Endodermal cell (in vitro differentiated cells): ENCODE data around the gene PACS1. TPM values are rescaled to one million over a fixed set of nuclear protein-coding genes. Genes with fewer than 3 reads are reported as not detected.

ENCODE experiments used
- DNase-seq: peaks from one replicate; pipeline ENCODE4 v3.0.0-alpha.2; 2017
- H3K27ac ChIP-seq: 2 replicates; pipeline ENCODE4 v1.5.1; 2013; ENCODE audit warnings: mild to moderate bottlenecking, low read depth, low read length, moderate library complexity
- H3K27me3 ChIP-seq: 2 replicates; pipeline ENCODE4 v1.6.1; 2013; ENCODE audit warnings: mild to moderate bottlenecking, low read length, moderate library complexity; ENCODE audit not compliant: insufficient read depth, control insufficient read depth, poor library complexity, severe bottlenecking
- H3K36me3 ChIP-seq: 2 replicates; pipeline ENCODE4 v1.7.0; 2013; ENCODE audit warnings: mild to moderate bottlenecking, low read length, moderate library complexity; ENCODE audit not compliant: control insufficient read depth, insufficient read depth
- H3K4me1 ChIP-seq: one replicate; pipeline ENCODE4 v1.7.0; 2013; ENCODE audit warnings: low read length; ENCODE audit not compliant: control insufficient read depth, insufficient read depth
- H3K4me3 ChIP-seq: 2 replicates; pipeline ENCODE4 v1.5.1; 2013; ENCODE audit warnings: mild to moderate bottlenecking, low read length, moderate library complexity
- H3K9ac ChIP-seq: 2 replicates; pipeline ENCODE4 v1.6.1; 2013; ENCODE audit warnings: mild to moderate bottlenecking, low read length, moderate library complexity; ENCODE audit not compliant: poor library complexity, severe bottlenecking; ENCODE audit errors: extremely low read depth
- H3K9me3 ChIP-seq: 2 replicates; pipeline ENCODE4 v1.6.1; 2013; ENCODE audit warnings: mild to moderate bottlenecking, low read length, moderate library complexity; ENCODE audit not compliant: control insufficient read depth
- H3K27ac Mint-ChIP-seq: 2 replicates; pipeline ENCODE4 v1.8.0; 2020; ENCODE audit warnings: mixed read lengths
- H3K27me3 Mint-ChIP-seq: 2 replicates; pipeline ENCODE4 v1.8.0; 2021; ENCODE audit warnings: mild to moderate bottlenecking, mixed read lengths; ENCODE audit not compliant: insufficient read depth
- H3K36me3 Mint-ChIP-seq: 2 replicates; pipeline ENCODE4 v1.8.0; 2020; ENCODE audit warnings: low read depth, mixed read lengths
- H3K4me1 Mint-ChIP-seq: 2 replicates; pipeline ENCODE4 v1.8.0; 2020; ENCODE audit warnings: mixed read lengths
- H3K4me3 Mint-ChIP-seq: 2 replicates; pipeline ENCODE4 v1.8.0; 2020; ENCODE audit warnings: mild to moderate bottlenecking, moderate library complexity, mixed read lengths
- H3K9me3 Mint-ChIP-seq: 2 replicates; pipeline ENCODE4 v1.8.0; 2020; ENCODE audit warnings: mild to moderate bottlenecking, mixed read lengths
- WGBS, 2 experiments: methylation state at CpG; one replicate each; pipeline versions ENCODE4 v1.1.5 to v1.1.7; 2013; ENCODE audit warnings: missing lambda C conversion rate in 2 of 2, mixed read lengths in 1 of 2; ENCODE audit not compliant: insufficient coverage in 1 of 2, insufficient read length in 1 of 2; 5-methylcytosine and 5-hydroxymethylcytosine counted together
- total RNA-seq, 2 donors: library from RNA; stranded (reverse); fragmentation: NEBNext Ultra II Directional in 1 of 2; extraction: Animal tissue kit (Norgen Biotek cat#: 25700) in 1 of 2; gene quantifications; 2 replicates in 1 of 2; 3 replicates in 1 of 2; pipeline ENCODE4 v1.2.1, GENCODE V29; 2021
- TF ChIP-seq, protein P1 (sequence below): fragments of 200-600 bp; sonication (generic); conservative IDR thresholded peaks from 2 replicates; pipeline ENCODE4 v1.5.0; 2021; ENCODE audit warnings: antibody characterized with exemption, mild to moderate bottlenecking

PACS1 gene
- total RNA-seq, 2 donors from 2014 or later: 67.0 to 67.1 TPM

DNA sequence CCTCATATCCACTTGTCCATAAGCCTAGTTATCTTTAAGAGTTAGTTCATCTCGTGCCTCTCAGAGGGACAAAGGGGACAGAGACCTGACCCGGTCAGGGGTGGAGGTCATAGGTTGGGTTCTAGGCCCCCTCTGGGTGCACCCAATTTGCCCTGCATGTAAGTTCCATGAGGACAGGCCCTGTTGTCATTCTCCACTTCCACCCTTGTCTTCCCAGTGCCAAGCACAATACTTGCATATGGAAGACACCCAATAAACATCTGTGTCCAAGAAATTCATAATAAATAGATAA, 220.2 kb downstream of the PACS1 start:
- Histone ChIP-seq H3K27me3 (peaks cover 46% of the 10 kb centered on the region), H3K9me3 (no peaks in the 10 kb centered on the region), H3K4me3 (no peak overlapping the region), H3K36me3 (peaks cover 14% of the 10 kb centered on the region), H3K27ac (no peak overlapping the region), H3K9ac (no peak overlapping the region), H3K4me1 (no peaks in the 10 kb centered on the region)
- 80 to 81% methylated on average over 1 to 2 of the region's 2 CpGs for WGBS, 2 experiments
- DNase-seq: no peak
- no peak overlapping the region for H3K27ac Mint-ChIP-seq
- peaks cover 2% of the 10 kb centered on the region for H3K36me3 Mint-ChIP-seq
- peaks cover 6% of the 10 kb centered on the region for H3K4me1 Mint-ChIP-seq
- H3K27me3 Mint-ChIP-seq: peaks cover 45% of the 10 kb centered on the region
- peak overlapping the region; percentile 75 for H3K4me3 Mint-ChIP-seq
- no peaks in the 10 kb centered on the region for H3K9me3 Mint-ChIP-seq
- TF ChIP-seq, protein P1, sequence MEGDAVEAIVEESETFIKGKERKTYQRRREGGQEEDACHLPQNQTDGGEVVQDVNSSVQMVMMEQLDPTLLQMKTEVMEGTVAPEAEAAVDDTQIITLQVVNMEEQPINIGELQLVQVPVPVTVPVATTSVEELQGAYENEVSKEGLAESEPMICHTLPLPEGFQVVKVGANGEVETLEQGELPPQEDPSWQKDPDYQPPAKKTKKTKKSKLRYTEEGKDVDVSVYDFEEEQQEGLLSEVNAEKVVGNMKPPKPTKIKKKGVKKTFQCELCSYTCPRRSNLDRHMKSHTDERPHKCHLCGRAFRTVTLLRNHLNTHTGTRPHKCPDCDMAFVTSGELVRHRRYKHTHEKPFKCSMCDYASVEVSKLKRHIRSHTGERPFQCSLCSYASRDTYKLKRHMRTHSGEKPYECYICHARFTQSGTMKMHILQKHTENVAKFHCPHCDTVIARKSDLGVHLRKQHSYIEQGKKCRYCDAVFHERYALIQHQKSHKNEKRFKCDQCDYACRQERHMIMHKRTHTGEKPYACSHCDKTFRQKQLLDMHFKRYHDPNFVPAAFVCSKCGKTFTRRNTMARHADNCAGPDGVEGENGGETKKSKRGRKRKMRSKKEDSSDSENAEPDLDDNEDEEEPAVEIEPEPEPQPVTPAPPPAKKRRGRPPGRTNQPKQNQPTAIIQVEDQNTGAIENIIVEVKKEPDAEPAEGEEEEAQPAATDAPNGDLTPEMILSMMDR: no peak

DNA sequence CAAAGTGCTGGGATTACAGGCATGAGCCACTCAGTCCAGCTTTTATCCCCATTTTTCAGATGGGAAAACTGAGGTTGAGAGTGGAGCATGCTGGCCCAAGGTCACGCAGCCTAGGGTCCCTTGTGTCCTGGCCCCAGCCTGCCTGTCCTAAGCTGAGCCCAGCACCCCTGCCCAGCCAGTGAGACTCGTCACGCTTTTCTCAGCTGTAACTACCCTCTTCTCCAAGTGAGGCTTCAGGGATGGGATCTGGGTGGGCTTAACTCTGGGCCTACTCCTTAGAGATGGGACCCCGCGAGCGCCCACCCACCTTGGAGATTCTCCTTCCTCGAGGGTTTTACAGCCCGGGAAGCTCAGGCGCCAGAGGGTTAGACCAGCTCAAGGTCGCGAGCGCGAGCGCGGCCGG, 221.2 kb downstream of the PACS1 start:
- WGBS, 2 experiments: 24 to 31% methylated on average over 9 to 16 of the region's 16 CpGs
- H3K36me3 Mint-ChIP-seq: no peaks in the 10 kb centered on the region
- Histone ChIP-seq H3K27me3 (peaks cover 46% of the 10 kb centered on the region), H3K9ac (no peak overlapping the region), H3K4me1 (no peaks in the 10 kb centered on the region), H3K9me3 (no peaks in the 10 kb centered on the region), H3K4me3 (peak overlapping the region; percentile 47), H3K27ac (no peak overlapping the region), H3K36me3 (peaks cover 9% of the 10 kb centered on the region)
- TF ChIP-seq, protein P1: no peak
- no peaks in the 10 kb centered on the region for H3K9me3 Mint-ChIP-seq
- peaks cover 50% of the 10 kb centered on the region for H3K27me3 Mint-ChIP-seq
- H3K4me3 Mint-ChIP-seq: peak overlapping the region; percentile 14
- peaks cover 6% of the 10 kb centered on the region for H3K4me1 Mint-ChIP-seq
- peak; percentile 53 for DNase-seq
- H3K27ac Mint-ChIP-seq: no peak overlapping the region

DNA sequence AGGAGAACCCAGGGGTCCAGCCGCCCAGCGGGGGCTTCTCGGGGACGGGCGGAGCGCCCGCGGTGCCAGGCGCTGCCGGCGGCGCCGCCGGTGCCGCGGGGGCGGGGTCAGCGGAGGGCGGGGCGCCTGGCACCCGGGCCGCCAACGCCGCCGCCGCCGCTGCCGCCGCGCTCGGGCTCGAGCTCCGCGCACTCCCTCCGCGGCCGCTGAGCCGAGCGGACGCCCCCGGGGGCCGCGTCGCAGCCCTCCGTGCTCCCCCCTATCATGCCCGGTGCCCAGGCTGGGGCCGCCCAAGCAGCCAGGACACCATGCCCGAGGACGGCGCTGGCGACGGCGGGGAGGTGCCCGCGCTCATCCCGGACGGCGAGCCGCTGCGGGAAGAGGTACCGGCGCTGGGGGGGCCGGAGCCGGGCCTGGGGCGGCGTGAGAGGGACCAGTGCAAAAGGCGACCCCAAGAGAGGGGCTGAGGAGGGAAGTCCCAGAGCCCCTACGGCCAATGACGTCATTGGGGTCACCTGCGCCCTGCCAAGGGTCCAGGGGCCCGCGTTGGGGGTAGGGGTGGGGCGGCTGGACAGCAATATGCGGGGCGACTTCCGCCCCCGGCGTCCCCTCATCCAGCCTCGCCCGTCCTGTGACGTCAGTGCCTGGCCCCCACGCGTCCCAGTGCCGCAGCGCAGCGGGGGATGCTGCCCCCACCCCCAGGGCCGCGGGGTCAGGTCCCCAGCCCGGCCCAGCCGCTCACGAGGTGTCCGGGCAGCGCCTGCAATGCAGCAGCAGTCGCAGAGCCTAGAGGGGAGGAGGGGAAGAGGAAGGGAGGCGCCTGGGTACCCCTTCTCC, 221.9 kb downstream of the PACS1 start, which contains the start of gene TMEM151A:
TSS of gene TMEM151A (plus strand) at position 189 of the 837 bp plus-strand sequence. CDS start at position 309, 120 bp downstream.
- H3K36me3 Mint-ChIP-seq: no peaks in the 10 kb centered on the region
- H3K36me3 ChIP-seq: peaks cover 4% of the 10 kb centered on the region
- H3K27me3 Mint-ChIP-seq: peaks cover 51% of the 10 kb centered on the region
- no peak within 1 kb of the TSS for H3K27ac Mint-ChIP-seq
- peaks cover 6% of the 10 kb centered on the region for H3K4me1 Mint-ChIP-seq
- TF ChIP-seq, protein P1: no peak
- peak within 1 kb of the TSS; percentile 47 for H3K4me3 ChIP-seq
- no peak within 1 kb of the TSS for H3K9ac ChIP-seq
- no peaks in the 10 kb centered on the region for H3K9me3 ChIP-seq
- no peaks in the 10 kb centered on the region for H3K4me1 ChIP-seq
- H3K4me3 Mint-ChIP-seq: peak within 1 kb of the TSS; percentile 22
- H3K9me3 Mint-ChIP-seq: no peaks in the 10 kb centered on the region
- peak; percentile 55 for DNase-seq
- H3K27ac ChIP-seq: no peak within 1 kb of the TSS
- peaks cover 46% of the 10 kb centered on the region for H3K27me3 ChIP-seq
- WGBS, 2 experiments: 5 to 6% methylated on average over 29 to 95 of the region's 95 CpGs
